Smooth muscle cell (in vitro differentiated cells): ENCODE data around the gene TNFSF8. TPM values are rescaled to one million over a fixed set of nuclear protein-coding genes. Genes with fewer than 3 reads are reported as not detected.

ENCODE experiments used
- DNase-seq: peaks from one replicate; lab custom pipeline; 2025; ENCODE audit not compliant: unreplicated experiment; lab: John Stamatoyannopoulos, UW
- H2AFZ ChIP-seq: fragments of 200-600 bp; sonication (generic); 2 replicates; pipeline ENCODE4 v1.6.0; 2016; ENCODE audit warnings: antibody characterized with exemption, low read depth, mild to moderate bottlenecking
- H3F3A ChIP-seq: fragments of 200-600 bp; sonication (generic); 2 replicates; pipeline ENCODE4 v1.6.0; 2017; ENCODE audit warnings: antibody characterized with exemption, low read depth
- H3K27ac ChIP-seq: fragments of 200-600 bp; sonication (generic); 2 replicates; pipeline ENCODE4 v1.5.1; 2016; ENCODE audit warnings: low read depth, mild to moderate bottlenecking
- H3K27me3 ChIP-seq: fragments of 200-600 bp; sonication (generic); 2 replicates; pipeline ENCODE4 v1.6.1; 2016; ENCODE audit warnings: low read depth, mild to moderate bottlenecking
- H3K36me3 ChIP-seq: fragments of 200-600 bp; sonication (generic); 2 replicates; pipeline ENCODE4 v1.5.1; 2016; ENCODE audit warnings: low read depth
- H3K4me1 ChIP-seq: fragments of 200-600 bp; sonication (generic); 2 replicates; pipeline ENCODE4 v1.5.1; 2016; ENCODE audit warnings: low read depth
- H3K4me2 ChIP-seq: fragments of 200-600 bp; sonication (generic); 2 replicates; pipeline ENCODE4 v1.6.0; 2016; ENCODE audit warnings: mild to moderate bottlenecking
- H3K4me3 ChIP-seq: fragments of 200-600 bp; sonication (generic); 2 replicates; pipeline ENCODE4 v1.5.1; 2016; ENCODE audit warnings: mild to moderate bottlenecking
- H3K79me2 ChIP-seq: fragments of 200-600 bp; sonication (generic); 2 replicates; pipeline ENCODE4 v1.6.0; 2016; ENCODE audit warnings: low read depth, mild to moderate bottlenecking
- H3K9ac ChIP-seq: fragments of 200-600 bp; sonication (generic); 2 replicates; pipeline ENCODE4 v1.6.0; 2016; ENCODE audit warnings: low read depth
- H3K9me3 ChIP-seq: fragments of 200-600 bp; sonication (generic); replicated peaks from 2 replicates; pipeline ENCODE4 v1.5.1; 2016; ENCODE audit warnings: low read depth
- H4K20me1 ChIP-seq: fragments of 200-600 bp; sonication (generic); 2 replicates; pipeline ENCODE4 v1.6.0; 2016; ENCODE audit warnings: low read depth
- CTCF ChIP-seq: fragments of 200-600 bp; sonication (generic); IDR thresholded peaks from 2 replicates; pipeline ENCODE4 v1.5.1; 2017; ENCODE audit warnings: borderline replicate concordance, mild to moderate bottlenecking, antibody characterized with exemption; ENCODE audit not compliant: insufficient read depth, poor library complexity, severe bottlenecking
- WGBS: methylation state at CpG from one replicate; pipeline ENCODE4 v1.1.7; 2016; ENCODE audit warnings: low lambda C conversion rate; 5-methylcytosine and 5-hydroxymethylcytosine counted together
- polyA plus RNA-seq: library from polyadenylated mRNA; unstranded; fragments of >200 nt; fragmentation: Nextera tagmentation; extraction: Ambion mirVana; gene quantifications from 2 replicates; pipeline ENCODE4 v1.2.1, GENCODE V29; 2016
- total RNA-seq: library from RNA; depleted of rRNA; stranded (reverse); fragments of >200 nt; gene quantifications from 2 replicates; pipeline ENCODE4 v1.2.3, GENCODE V29; 2014

Gene TNFSF8
- total and polyA plus RNA-seq, 2 experiments from 2014 or later, result not detected

- Histone ChIP-seq H3K9ac (no peak overlapping the region), H3K9me3 (no peaks in the 10 kb centered on the region), H4K20me1 (no peaks in the 10 kb centered on the region), H3K27me3 (no peaks in the 10 kb centered on the region), H3K4me3 (no peak overlapping the region), H2AFZ (no peak overlapping the region), H3K4me2 (no peak overlapping the region), H3F3A (no peaks in the 10 kb centered on the region), H3K27ac (no peak overlapping the region), H3K79me2 (no peaks in the 10 kb centered on the region), H3K36me3 (no peaks in the 10 kb centered on the region), H3K4me1 (no peaks in the 10 kb centered on the region)
- WGBS, result 100% methylated on average over 1 of the region's 1 CpG
- DNase-seq, result no peak
- no peak for TF ChIP-seq CTCF
Measured at GRCh38 chr9:114864471-114864870, 65.9 kb downstream of the TNFSF8 start.

- no peak for DNase-seq
- no peak for TF ChIP-seq CTCF
- Histone ChIP-seq H3K36me3 (no peaks in the 10 kb centered on the region), H3K9ac (no peak overlapping the region), H3K79me2 (no peaks in the 10 kb centered on the region), H4K20me1 (no peaks in the 10 kb centered on the region), H3K27ac (no peak overlapping the region), H3K27me3 (no peaks in the 10 kb centered on the region), H3K4me2 (no peak overlapping the region), H3F3A (no peaks in the 10 kb centered on the region), H2AFZ (peak overlapping the region; percentile 16), H3K9me3 (no peaks in the 10 kb centered on the region), H3K4me1 (no peaks in the 10 kb centered on the region), H3K4me3 (no peak overlapping the region)
- 91% methylated on average over 11 of the region's 11 CpGs for WGBS
Measured at GRCh38 chr9:114861922-114862605, 68.3 kb downstream of the TNFSF8 start.

- no peak overlapping the region for H3K9ac ChIP-seq
- no peaks in the 10 kb centered on the region for H3K79me2 ChIP-seq
- no peaks in the 10 kb centered on the region for H3K36me3 ChIP-seq
- H3K4me2 ChIP-seq, result no peak overlapping the region
- 86% methylated on average over 5 of the region's 5 CpGs for WGBS
- H3K9me3 ChIP-seq, result no peaks in the 10 kb centered on the region
- H3F3A ChIP-seq, result no peaks in the 10 kb centered on the region
- H3K27me3 ChIP-seq, result no peaks in the 10 kb centered on the region
- no peak overlapping the region for H3K4me3 ChIP-seq
- H3K4me1 ChIP-seq, result no peaks in the 10 kb centered on the region
- H4K20me1 ChIP-seq, result no peaks in the 10 kb centered on the region
- no peak for DNase-seq
- H2AFZ ChIP-seq, result peak overlapping the region; percentile 16
- H3K27ac ChIP-seq, result no peak overlapping the region
- no peak for TF ChIP-seq CTCF
Measured at GRCh38 chr9:114861273-114861672, 69.1 kb downstream of the TNFSF8 start.

- DNase-seq, result no peak
- no peaks in the 10 kb centered on the region for H3K27me3 ChIP-seq
- WGBS, result 68% methylated on average over 2 of the region's 2 CpGs
- H3K4me1 ChIP-seq, result no peaks in the 10 kb centered on the region
- no peak for TF ChIP-seq CTCF
- H3K79me2 ChIP-seq, result no peaks in the 10 kb centered on the region
- no peaks in the 10 kb centered on the region for H3K36me3 ChIP-seq
- H3K9ac ChIP-seq, result no peak overlapping the region
- no peak overlapping the region for H3K4me3 ChIP-seq
- no peaks in the 10 kb centered on the region for H3F3A ChIP-seq
- H4K20me1 ChIP-seq, result no peaks in the 10 kb centered on the region
- H2AFZ ChIP-seq, result no peak overlapping the region
- H3K27ac ChIP-seq, result no peak overlapping the region
- no peak overlapping the region for H3K4me2 ChIP-seq
- H3K9me3 ChIP-seq, result no peaks in the 10 kb centered on the region
Measured at GRCh38 chr9:114860187-114860586, 70.2 kb downstream of the TNFSF8 start.
